Left forelimb (tissue), 1 donor: ENCODE results near the gene COL6A1.

ENCODE experiments used
- DNase-seq: peaks from one replicate; pipeline ENCODE4 v3.0.0-alpha.2; 2018; ENCODE audit warnings: low spot score

The COL6A1 gene

GRCh38 chr21:45982092-45982757, 655 bp downstream of the COL6A1 start:
- peak; percentile 71 for DNase-seq

GRCh38 chr21:45982758-45983648, 1.4 kb downstream of the COL6A1 start:
- peak; percentile 64 for DNase-seq

GRCh38 chr21:45983649-45983965, 2.0 kb downstream of the COL6A1 start:
- no peak for DNase-seq

- no peak for DNase-seq
Measured at GRCh38 chr21:45983981-45984551, 2.5 kb downstream of the COL6A1 start.

GRCh38 chr21:45984584-45985095, 3.1 kb downstream of the COL6A1 start:
- no peak for DNase-seq

GRCh38 chr21:45985471-45986315, 4.1 kb downstream of the COL6A1 start:
- DNase-seq: no peak

GRCh38 chr21:45986316-45987051, 4.9 kb downstream of the COL6A1 start:
- DNase-seq: no peak

- DNase-seq: no peak
Measured at GRCh38 chr21:45987121-45987711, 5.6 kb downstream of the COL6A1 start.

- no peak for DNase-seq
Measured at GRCh38 chr21:45988366-45989347, 7.1 kb downstream of the COL6A1 start.

GRCh38 chr21:45989355-45990048, 7.9 kb downstream of the COL6A1 start:
- no peak for DNase-seq

- no peak for DNase-seq
Measured at GRCh38 chr21:45990049-45990711, 8.6 kb downstream of the COL6A1 start.

- no peak for DNase-seq
Measured at GRCh38 chr21:45990741-45991605, 9.4 kb downstream of the COL6A1 start.

- no peak for DNase-seq
Measured at GRCh38 chr21:45991606-45992300, 10.2 kb downstream of the COL6A1 start.

- DNase-seq: peak; percentile 62
Measured at GRCh38 chr21:45992301-45993209, 11.0 kb downstream of the COL6A1 start.

GRCh38 chr21:45993210-45994085, 11.9 kb downstream of the COL6A1 start:
- peak; percentile 64 for DNase-seq
